Activated T-cell treated with anti-CD3 and anti-CD28 coated beads, Interleukin-2, amount 50 U/mL, for 72 hours (primary cell): ENCODE results near the gene ADAMTS2. TPM values are rescaled to one million over a fixed set of nuclear protein-coding genes. Genes with fewer than 3 reads are reported as not detected.

ENCODE experiments used
- ATAC-seq, 2 donors: fragments of 150-1000 bp; cut with Tn5 transposase; replicated peaks in 1 of 2; 2 replicates each; pipeline ENCODE4 v1.10.0; 2021; ENCODE audit warnings: moderate library complexity in 2 of 2, mild to moderate bottlenecking in 1 of 2
- DNase-seq, 2 donors: peaks; one replicate each; pipeline ENCODE4 v3.0.0; 2021 to 2022; ENCODE audit warnings: mixed read lengths in 1 of 2
- H3K27ac Mint-ChIP-seq: one replicate; pipeline ENCODE4 v1.8.0; 2022; ENCODE audit warnings: mild to moderate bottlenecking, moderate library complexity, mixed read lengths
- H3K27me3 Mint-ChIP-seq: one replicate; pipeline ENCODE4 v1.8.0; 2022; ENCODE audit warnings: low read depth, mixed read lengths
- H3K36me3 Mint-ChIP-seq, 2 donors: one replicate each; pipeline ENCODE4 v1.8.0; 2022; ENCODE audit warnings: mixed read lengths in 2 of 2, mild to moderate bottlenecking in 1 of 2; ENCODE audit not compliant: insufficient read depth in 2 of 2
- H3K4me1 Mint-ChIP-seq: one replicate; pipeline ENCODE4 v1.8.0; 2022; ENCODE audit warnings: low read depth, mixed read lengths
- H3K4me3 Mint-ChIP-seq, 2 donors: one replicate each; pipeline ENCODE4 v1.8.0; 2022; ENCODE audit warnings: mild to moderate bottlenecking in 2 of 2, mixed read lengths in 2 of 2, moderate library complexity in 2 of 2
- H3K9me3 Mint-ChIP-seq, 2 donors: one replicate each; pipeline ENCODE4 v1.8.0; 2022; ENCODE audit warnings: mixed read lengths in 2 of 2
- total RNA-seq, 2 donors: library from RNA; stranded (reverse); gene quantifications; one replicate each; pipeline ENCODE4 v1.2.3, GENCODE V29; 2022

The ADAMTS2 gene
- total RNA-seq, 2 donors from 2014 or later = not detected

DNA sequence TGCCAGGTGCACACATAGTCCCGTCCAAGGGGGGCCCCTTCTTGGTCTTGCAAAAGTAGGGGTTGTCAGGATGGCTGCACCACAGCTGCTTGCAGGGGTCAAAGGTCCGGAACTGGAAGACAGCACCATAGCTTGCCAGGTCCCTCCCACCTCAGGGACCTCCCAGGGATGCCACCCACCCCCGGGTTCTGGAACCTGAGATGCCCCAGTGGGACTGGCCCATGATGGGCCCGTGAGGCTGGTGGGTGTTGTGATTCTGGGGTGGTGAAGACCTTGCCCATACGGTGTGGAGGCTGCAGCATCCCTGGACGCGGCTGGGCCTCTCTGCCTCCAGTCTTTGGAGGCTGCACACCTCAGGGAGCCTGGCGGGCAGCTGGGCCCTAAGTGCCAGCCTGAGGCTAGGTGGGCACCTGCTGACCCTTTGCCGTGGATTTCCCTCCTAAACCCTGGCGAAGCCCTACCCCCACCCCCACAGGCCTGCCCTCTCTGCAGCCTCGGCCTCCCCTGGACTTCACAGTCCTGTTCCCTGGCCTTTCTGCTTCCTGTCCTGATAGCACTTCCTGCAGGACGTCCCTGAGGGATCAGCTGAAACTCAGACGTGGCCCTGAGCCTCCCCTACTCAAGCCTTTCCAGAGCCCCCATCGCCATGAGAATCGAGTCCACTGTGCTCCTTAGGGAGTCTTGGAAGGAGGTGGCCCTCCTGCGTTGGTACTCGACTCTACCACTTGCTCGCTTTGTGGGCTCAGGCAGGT lies 192.9 kb downstream of the ADAMTS2 start:
- Mint-ChIP-seq H3K4me3 (no peak overlapping the region), H3K27me3 (peaks cover 12% of the 10 kb centered on the region), H3K27ac (no peak overlapping the region), H3K4me1 (no peaks in the 10 kb centered on the region), H3K9me3 (no peaks in the 10 kb centered on the region), H3K36me3 (no peaks in the 10 kb centered on the region)
- ATAC-seq (no peak), DNase-seq (no peak)

DNA sequence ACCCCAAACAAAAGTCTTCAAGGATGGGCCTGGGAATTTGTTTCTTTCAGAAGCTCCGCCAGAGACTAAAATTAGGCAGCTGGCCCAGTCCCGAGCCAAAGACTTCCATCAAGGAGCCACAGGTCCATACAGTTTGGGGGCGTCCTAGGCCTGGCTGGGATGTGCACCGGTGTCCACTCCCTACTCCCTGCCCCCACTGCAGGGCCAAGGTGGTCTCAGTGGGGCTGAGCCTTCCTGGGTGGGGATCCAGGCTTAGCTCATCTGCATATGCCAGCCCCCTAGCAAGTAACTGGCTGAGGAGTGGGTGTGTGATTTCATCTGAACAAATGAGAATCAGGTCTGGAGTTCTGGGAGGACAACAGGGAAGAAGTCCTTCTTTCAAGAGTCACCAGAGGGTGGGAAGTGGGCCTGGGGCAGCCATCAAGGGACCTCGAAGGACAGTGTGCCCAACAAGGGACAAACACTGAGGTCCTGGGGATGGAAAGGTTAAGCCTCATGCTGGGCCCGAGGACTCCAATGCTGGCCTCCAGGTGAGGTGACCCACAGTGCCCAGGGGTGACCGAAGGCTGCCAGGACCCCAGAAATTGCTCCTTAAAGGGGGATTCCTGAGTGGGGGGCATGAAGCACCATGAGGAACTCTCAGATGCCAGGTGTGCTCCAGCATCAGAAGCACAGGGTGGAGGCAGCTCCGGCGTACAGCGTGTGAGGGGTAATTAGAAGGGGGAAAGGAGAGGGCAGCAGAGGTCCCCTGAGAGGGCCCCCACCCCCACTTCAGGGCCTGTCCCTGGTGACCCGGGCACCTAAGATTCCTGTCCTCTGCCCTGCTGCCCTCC lies 193.8 kb downstream of the ADAMTS2 start:
- H3K27ac Mint-ChIP-seq = no peak overlapping the region

DNA sequence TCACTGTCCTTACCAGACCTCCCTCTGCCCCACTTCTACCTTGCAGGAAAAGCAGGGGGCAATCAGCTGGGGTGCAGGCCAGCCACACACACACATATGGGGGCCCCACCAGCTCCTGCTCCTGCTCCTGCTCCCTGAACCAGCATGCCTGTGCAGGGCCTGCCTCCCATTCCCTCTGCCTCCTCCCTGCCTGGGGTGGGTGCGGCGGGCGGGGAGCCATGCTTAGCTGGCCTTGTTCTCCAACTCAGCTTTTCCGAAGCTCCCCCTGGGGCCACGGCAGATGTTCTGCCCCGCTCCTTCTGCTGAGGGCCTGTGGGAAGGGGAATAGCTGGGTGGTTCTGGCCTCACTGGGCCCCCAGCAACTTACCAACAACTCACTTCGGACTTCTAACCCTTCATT lies 195.2 kb downstream of the ADAMTS2 start:
- Mint-ChIP-seq H3K27me3 (no peaks in the 10 kb centered on the region), H3K36me3 (peaks cover 3 to 7% of the 10 kb centered on the region in 2 donors), H3K9me3 (peaks cover 3 to 5% of the 10 kb centered on the region in 2 donors), H3K4me3 (no peak overlapping the region), H3K4me1 (peaks cover 17% of the 10 kb centered on the region), H3K27ac (no peak overlapping the region)
- DNase-seq = no peak
- no peak for ATAC-seq

More for the DNA sequence above, 193.8 kb downstream of the ADAMTS2 start:
- peaks cover 8% of the 10 kb centered on the region for H3K27me3 Mint-ChIP-seq
- ATAC-seq = no peak
- peaks cover 3% of the 10 kb centered on the region for H3K4me1 Mint-ChIP-seq
- DNase-seq = no peak
- no peaks in the 10 kb centered on the region for H3K36me3 Mint-ChIP-seq
- no peak overlapping the region for H3K4me3 Mint-ChIP-seq
- H3K9me3 Mint-ChIP-seq = no peaks in the 10 kb centered on the region

DNA sequence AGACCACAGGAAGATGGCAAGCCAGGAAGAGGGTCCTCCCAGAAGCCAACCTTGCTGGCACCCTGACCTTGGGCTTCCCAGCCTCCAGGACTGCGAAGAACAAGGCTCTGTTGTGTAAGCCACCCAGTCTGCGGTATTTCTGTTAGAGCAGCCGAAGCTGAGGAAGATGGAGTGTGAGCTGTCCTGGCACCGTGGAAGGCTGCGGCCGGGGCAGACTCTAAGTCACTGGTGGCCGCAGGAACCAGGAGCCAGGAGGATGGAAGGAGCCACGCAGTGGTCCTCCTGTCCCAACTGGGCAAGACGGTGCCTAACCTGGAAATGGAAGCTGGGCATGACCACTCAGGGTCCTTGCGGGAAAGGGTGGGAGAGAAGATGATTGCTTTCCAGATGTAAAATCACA lies 196.0 kb downstream of the ADAMTS2 start:
- Mint-ChIP-seq H3K36me3 (peaks cover 3 to 7% of the 10 kb centered on the region in 2 donors), H3K9me3 (peaks cover 3 to 5% of the 10 kb centered on the region in 2 donors), H3K4me3 (no peak overlapping the region), H3K27ac (no peak overlapping the region), H3K4me1 (peaks cover 17% of the 10 kb centered on the region), H3K27me3 (no peaks in the 10 kb centered on the region)
- DNase-seq (no peak), ATAC-seq (no peak)

DNA sequence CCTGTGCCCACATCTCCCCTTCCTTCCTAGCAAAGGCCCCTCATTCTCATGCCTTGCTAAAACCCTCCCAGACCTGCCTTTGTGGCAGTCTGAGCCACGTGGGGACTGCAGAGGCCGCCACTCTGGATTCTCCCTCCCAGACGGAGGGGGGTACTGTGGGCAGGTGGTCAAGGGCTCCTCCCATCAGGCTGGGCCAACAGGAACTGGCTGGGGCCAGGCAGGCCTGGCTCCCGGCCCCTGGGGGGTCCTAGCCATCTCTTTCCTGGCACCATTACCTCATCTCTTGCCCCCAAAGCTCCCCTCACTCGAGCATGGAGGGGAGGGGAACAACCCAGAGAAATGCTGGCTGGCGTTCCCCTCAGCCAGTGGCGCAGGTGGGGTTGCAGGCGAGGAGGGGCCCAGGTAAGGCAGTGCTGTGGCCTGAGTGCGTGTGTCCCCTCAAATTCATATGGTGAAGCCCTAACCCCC lies 196.5 kb downstream of the ADAMTS2 start:
- Mint-ChIP-seq H3K9me3 (peaks cover 3 to 6% of the 10 kb centered on the region in 2 donors), H3K27ac (no peak overlapping the region), H3K4me1 (peaks cover 17% of the 10 kb centered on the region), H3K27me3 (no peaks in the 10 kb centered on the region), H3K4me3 (no peak overlapping the region), H3K36me3 (peaks cover 3 to 7% of the 10 kb centered on the region in 2 donors)
- ATAC-seq (no peak), DNase-seq (no peak)

DNA sequence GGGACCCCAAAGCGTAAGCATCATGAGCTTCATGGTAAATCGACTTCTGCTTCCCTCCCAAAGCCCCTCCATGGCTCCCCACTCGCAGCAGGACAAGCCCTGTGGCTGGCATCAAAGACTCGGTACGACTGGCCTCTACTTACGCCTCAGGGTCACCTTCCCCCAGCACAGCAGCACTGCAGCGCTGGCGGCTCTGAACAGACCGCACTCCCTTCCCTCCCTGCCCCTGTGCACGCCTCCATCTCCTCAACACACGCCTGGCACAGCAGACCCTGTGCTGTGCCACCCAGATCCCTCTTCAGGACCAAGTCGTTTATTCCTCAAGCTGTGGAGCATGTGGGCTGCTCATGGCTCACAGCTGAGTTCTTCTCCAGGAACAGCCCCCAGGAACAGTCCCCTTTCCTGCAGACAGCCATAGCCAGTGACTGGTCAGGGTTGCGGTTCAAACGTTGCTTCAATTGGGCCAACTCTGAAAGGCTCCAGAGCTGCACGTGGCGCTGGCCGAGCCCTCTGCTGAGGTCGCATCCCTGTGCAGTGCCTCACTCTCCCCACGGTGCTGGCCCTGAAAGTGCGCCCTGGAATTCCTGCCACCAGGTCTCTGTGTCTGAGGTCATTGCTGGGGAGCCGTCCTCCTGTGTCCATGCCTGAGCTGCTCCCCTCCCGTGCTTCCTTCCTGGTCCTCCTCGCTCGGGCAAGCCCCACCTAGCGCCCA lies 197.1 kb downstream of the ADAMTS2 start:
- DNase-seq (no peak), ATAC-seq (no peak)
- H3K4me3 Mint-ChIP-seq = no peak overlapping the region
- no peak overlapping the region for H3K27ac Mint-ChIP-seq
- H3K36me3 Mint-ChIP-seq = peaks cover 4 to 7% of the 10 kb centered on the region in 2 donors
- no peaks in the 10 kb centered on the region for H3K27me3 Mint-ChIP-seq
- H3K4me1 Mint-ChIP-seq = peaks cover 20% of the 10 kb centered on the region
- peaks cover 3 to 6% of the 10 kb centered on the region in 2 donors for H3K9me3 Mint-ChIP-seq

DNA sequence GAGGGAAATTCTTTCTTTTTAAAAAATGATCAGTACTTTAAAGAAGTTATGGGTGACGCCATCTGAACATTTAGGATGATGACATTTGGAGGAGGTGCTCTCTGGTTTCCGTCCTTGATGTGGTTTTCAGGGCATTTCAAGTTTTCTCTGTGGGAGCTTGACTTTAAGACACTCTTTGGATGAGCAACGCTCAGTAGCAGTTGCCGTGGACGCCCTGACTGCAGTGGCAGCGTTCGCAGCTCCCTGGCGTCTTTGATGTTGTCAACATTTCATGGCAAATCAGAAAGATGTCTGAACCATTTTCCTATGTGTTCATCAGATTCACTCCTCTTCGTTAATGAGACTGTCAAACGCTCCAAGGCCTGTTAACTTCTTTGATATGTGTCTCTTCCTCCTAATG lies 199.0 kb downstream of the ADAMTS2 start:
- H3K4me3 Mint-ChIP-seq = peak overlapping the region; percentile 62 to 67
- H3K4me1 Mint-ChIP-seq = peaks cover 31% of the 10 kb centered on the region
- ATAC-seq (peak; percentile 80 to 84), DNase-seq (peak; percentile 59 to 71)
- peak overlapping the region; percentile 48 for H3K27ac Mint-ChIP-seq
- peaks cover 5 to 6% of the 10 kb centered on the region in 2 donors for H3K9me3 Mint-ChIP-seq
- H3K36me3 Mint-ChIP-seq = peaks cover 4 to 7% of the 10 kb centered on the region in 2 donors
- H3K27me3 Mint-ChIP-seq = no peaks in the 10 kb centered on the region

DNA sequence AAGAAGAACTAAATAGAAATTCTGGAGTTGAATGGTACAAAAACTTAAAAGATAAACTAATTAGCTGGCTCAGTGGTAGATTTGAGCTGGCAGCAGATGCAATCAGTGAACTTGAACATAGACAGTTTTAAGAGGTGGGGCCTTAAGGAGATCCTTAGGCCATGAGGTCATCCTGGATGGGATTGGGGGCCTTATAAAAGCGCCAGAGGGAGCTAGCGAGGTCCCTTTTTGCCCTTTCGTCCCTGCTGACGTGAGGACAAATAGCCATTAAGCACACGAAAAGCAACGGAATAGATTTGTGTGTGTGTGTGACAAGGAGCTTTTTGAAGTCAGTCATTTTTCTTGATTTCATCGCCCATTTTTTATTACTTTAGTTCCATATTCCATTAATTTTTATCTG lies 201.8 kb downstream of the ADAMTS2 start:
- DNase-seq = no peak
- H3K27ac Mint-ChIP-seq = peak overlapping the region; percentile 87
- peaks cover 5 to 6% of the 10 kb centered on the region in 2 donors for H3K9me3 Mint-ChIP-seq
- no peaks in the 10 kb centered on the region for H3K27me3 Mint-ChIP-seq
- no peak for ATAC-seq
- peaks cover 31% of the 10 kb centered on the region for H3K4me1 Mint-ChIP-seq
- H3K4me3 Mint-ChIP-seq = peak overlapping the region; percentile 50 to 56
- peaks cover 4 to 7% of the 10 kb centered on the region in 2 donors for H3K36me3 Mint-ChIP-seq

DNA sequence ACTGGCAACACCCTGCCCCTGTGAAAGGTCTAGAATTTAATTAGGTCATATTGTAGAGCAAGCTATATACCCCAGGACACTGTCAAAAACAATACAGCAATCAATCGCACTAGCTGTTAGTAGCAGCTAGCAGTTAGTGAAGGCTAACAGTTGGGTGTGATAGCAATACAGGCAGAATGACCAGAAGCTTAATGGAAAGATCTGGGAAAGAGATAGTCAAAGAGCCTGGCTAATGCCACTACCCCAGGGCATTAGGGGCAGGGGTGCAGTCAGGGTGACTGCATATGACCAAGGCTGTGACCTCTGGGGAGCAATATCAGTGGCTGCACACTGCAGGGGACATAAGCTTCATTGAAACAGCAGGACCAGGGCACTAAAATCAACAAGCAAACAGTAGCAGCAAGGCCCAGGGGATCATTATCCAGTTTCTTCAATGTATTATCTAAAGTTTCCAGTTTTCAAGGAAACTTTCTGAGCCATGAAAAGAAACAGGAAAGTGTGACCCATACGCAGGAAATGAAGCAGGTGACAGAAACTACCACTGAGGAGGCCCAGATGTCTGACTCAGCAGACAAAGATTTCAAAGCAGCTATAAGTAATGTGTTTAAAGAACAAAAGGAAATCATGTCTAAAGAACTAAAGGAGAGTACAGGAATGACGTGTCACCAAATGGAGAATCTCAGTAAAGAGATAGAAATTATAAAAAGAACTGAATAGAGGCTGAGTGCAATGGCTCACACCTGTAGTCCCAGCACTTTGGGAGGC lies 202.6 kb downstream of the ADAMTS2 start:
- Mint-ChIP-seq H3K36me3 (peaks cover 4 to 7% of the 10 kb centered on the region in 2 donors), H3K9me3 (peaks cover 5 to 6% of the 10 kb centered on the region in 2 donors), H3K4me3 (peak overlapping the region; percentile 50 to 56), H3K27ac (peak overlapping the region; percentile 87), H3K27me3 (no peaks in the 10 kb centered on the region), H3K4me1 (peaks cover 31% of the 10 kb centered on the region)
- ATAC-seq (peak; percentile 89), DNase-seq (peak; percentile 39 to 54)

DNA sequence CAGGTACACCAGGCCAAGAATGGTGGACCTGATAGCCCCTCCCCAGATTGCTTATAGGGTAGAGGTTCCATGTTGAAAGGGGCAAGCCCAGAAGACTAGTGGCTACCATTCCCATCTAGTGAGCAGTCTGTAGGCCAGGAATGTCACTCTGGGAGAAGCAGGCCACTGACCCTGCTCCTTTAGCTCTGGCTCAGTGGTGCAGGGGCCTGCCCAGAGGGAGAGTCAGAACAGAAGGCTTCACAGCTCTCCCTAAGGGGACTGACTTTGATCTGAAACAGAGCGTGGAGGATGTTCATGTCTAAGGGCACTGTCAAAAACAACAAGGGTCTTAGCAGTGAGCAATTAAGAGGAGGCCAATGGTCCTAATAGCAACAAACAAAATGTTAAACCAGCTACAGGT lies 203.4 kb downstream of the ADAMTS2 start:
- Mint-ChIP-seq H3K9me3 (peaks cover 5 to 6% of the 10 kb centered on the region in 2 donors), H3K4me1 (peaks cover 31% of the 10 kb centered on the region), H3K36me3 (peaks cover 4 to 7% of the 10 kb centered on the region in 2 donors), H3K27me3 (no peaks in the 10 kb centered on the region), H3K27ac (peak overlapping the region; percentile 16), H3K4me3 (no peak overlapping the region)
- ATAC-seq (no peak), DNase-seq (no peak)

DNA sequence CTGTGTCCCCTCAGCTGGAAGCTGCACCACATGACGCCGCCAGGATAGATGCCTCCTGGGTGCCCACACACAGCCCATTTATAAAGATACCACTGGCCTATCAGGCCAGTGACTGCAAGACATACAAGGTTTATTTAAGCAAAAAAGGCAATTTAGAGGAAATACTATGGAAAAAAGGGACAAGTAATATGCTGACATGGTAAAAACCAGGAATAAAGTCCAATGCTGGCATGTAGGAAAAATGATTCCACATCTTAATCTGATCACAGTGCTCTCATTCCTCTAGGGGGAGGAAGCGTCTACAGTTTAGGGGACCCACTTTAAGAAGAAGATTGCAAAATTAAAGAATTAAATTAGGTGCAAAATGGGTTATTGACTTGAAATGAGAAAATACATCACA lies 205.0 kb downstream of the ADAMTS2 start:
- no peak for ATAC-seq
- Mint-ChIP-seq H3K4me3 (no peak overlapping the region), H3K27ac (no peak overlapping the region), H3K9me3 (peaks cover 1 to 3% of the 10 kb centered on the region in 2 donors), H3K27me3 (no peaks in the 10 kb centered on the region), H3K4me1 (peaks cover 15% of the 10 kb centered on the region), H3K36me3 (peaks cover 2% of the 10 kb centered on the region in 2 donors)
- DNase-seq = no peak

DNA sequence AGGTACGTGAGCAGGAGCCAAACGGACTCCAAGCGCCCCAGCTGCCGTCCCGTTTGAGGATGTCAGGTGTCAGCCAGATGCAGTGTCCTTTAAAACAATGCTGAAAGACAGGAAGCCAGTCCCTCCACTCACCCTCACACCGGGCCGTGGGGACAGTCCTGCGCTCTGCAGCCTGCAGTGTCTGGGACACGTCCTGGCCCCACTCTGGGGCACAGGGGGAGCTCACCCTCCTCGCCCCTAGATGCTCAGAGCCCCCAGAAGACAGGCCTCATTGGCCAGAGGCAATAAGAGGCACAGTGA lies 205.4 kb downstream of the ADAMTS2 start:
- H3K36me3 Mint-ChIP-seq = peaks cover 1 to 2% of the 10 kb centered on the region in 2 donors

More for the DNA sequence above, 205.4 kb downstream of the ADAMTS2 start:
- no peak overlapping the region for H3K27ac Mint-ChIP-seq
- no peaks in the 10 kb centered on the region for H3K27me3 Mint-ChIP-seq
- peaks cover 14% of the 10 kb centered on the region for H3K4me1 Mint-ChIP-seq
- no peak for DNase-seq
- H3K4me3 Mint-ChIP-seq = no peak overlapping the region
- peaks cover 1 to 2% of the 10 kb centered on the region in 2 donors for H3K9me3 Mint-ChIP-seq
- no peak for ATAC-seq
